Trophoblast cell (in vitro differentiated cells and primary cell): Measurements from ENCODE around the gene NR6A1.
A peak's percentile ranks its signal among the peaks of the same experiment; 100 is the strongest.

Experiments used
- DNase-seq, 2 donors: peaks; one replicate each; pipeline ENCODE4 v3.0.0-alpha.2; 2016
- H2AFZ ChIP-seq: 2 replicates; pipeline ENCODE4 v1.6.1; 2013; ENCODE audit warnings: low read length, moderate library complexity, mild to moderate bottlenecking; ENCODE audit not compliant: insufficient read depth, poor library complexity
- H2AK5ac ChIP-seq: 2 replicates; pipeline ENCODE4 v1.6.1; 2013; ENCODE audit warnings: mild to moderate bottlenecking, low read length
- H2BK120ac ChIP-seq: 2 replicates; pipeline ENCODE4 v1.6.1; 2013; ENCODE audit warnings: low read length, mild to moderate bottlenecking, moderate library complexity; ENCODE audit not compliant: insufficient read depth, poor library complexity
- H2BK12ac ChIP-seq: 2 replicates; pipeline ENCODE4 v1.6.1; 2013; ENCODE audit warnings: mild to moderate bottlenecking, low read length, moderate library complexity
- H2BK5ac ChIP-seq: 2 replicates; pipeline ENCODE4 v1.6.1; 2013; ENCODE audit warnings: low read length, low read depth, moderate library complexity, mild to moderate bottlenecking; ENCODE audit not compliant: poor library complexity
- H3K14ac ChIP-seq: 2 replicates; pipeline ENCODE4 v1.6.1; 2013; ENCODE audit warnings: mild to moderate bottlenecking, low read length
- H3K18ac ChIP-seq: 2 replicates; pipeline ENCODE4 v1.6.1; 2013; ENCODE audit warnings: mild to moderate bottlenecking, low read length
- H3K23ac ChIP-seq: 2 replicates; pipeline ENCODE4 v1.6.1; 2013; ENCODE audit warnings: low read length
- H3K27ac ChIP-seq: 2 replicates; pipeline ENCODE4 v1.5.1; 2013; ENCODE audit warnings: low read depth, mild to moderate bottlenecking, inconsistent platforms, low read length, moderate library complexity
- H3K27me3 ChIP-seq: 2 replicates; pipeline ENCODE4 v1.6.1; 2013; ENCODE audit warnings: inconsistent platforms, mild to moderate bottlenecking, low read length, moderate library complexity; ENCODE audit not compliant: insufficient read depth
- H3K36me3 ChIP-seq, 2 experiments: 1 replicate in 1 of 2; 2 replicates in 1 of 2; pipeline ENCODE4 v1.6.1; 2013; ENCODE audit warnings: low read length in 2 of 2, mild to moderate bottlenecking in 2 of 2, moderate library complexity in 1 of 2; ENCODE audit not compliant: insufficient read depth in 2 of 2, control insufficient read depth in 1 of 2
- H3K4ac ChIP-seq: 2 replicates; pipeline ENCODE4 v1.6.1; 2013; ENCODE audit warnings: low read depth, mild to moderate bottlenecking, low read length, moderate library complexity
- H3K4me1 ChIP-seq, 2 experiments: 1 replicate in 1 of 2; 2 replicates in 1 of 2; pipeline ENCODE4 v1.6.1; 2013; ENCODE audit warnings: low read length in 2 of 2, mild to moderate bottlenecking in 2 of 2, moderate library complexity in 1 of 2; ENCODE audit not compliant: insufficient read depth in 2 of 2, control insufficient read depth in 1 of 2
- H3K4me2 ChIP-seq: 2 replicates; pipeline ENCODE4 v1.6.1; 2013; ENCODE audit warnings: inconsistent platforms, mild to moderate bottlenecking, low read length, moderate library complexity
- H3K4me3 ChIP-seq: 2 replicates; pipeline ENCODE4 v1.5.1; 2013; ENCODE audit warnings: mild to moderate bottlenecking, low read depth, low read length, inconsistent platforms
- H3K79me1 ChIP-seq: one replicate; pipeline ENCODE4 v1.6.1; 2013; ENCODE audit warnings: low read length
- H3K79me2 ChIP-seq: 2 replicates; pipeline ENCODE4 v1.6.1; 2013; ENCODE audit warnings: low read length, mild to moderate bottlenecking; ENCODE audit not compliant: control insufficient read depth, insufficient read depth, poor library complexity
- H3K9ac ChIP-seq: 2 replicates; pipeline ENCODE4 v1.6.1; 2013; ENCODE audit warnings: mild to moderate bottlenecking, low read length
- H3K9me3 ChIP-seq: 2 replicates; pipeline ENCODE4 v1.6.1; 2013; ENCODE audit warnings: low read depth, mild to moderate bottlenecking, control low read depth, inconsistent platforms, low read length; ENCODE audit not compliant: insufficient read depth
- H4K12ac ChIP-seq: 2 replicates; pipeline ENCODE4 v1.6.1; 2013; ENCODE audit warnings: low read depth, mild to moderate bottlenecking, low read length, moderate library complexity
- H4K8ac ChIP-seq: 2 replicates; pipeline ENCODE4 v1.6.1; 2013; ENCODE audit warnings: low read depth, mild to moderate bottlenecking, low read length, moderate library complexity
- H4K91ac ChIP-seq: one replicate; pipeline ENCODE4 v1.6.1; 2013; ENCODE audit warnings: low read depth, mild to moderate bottlenecking, low read length, moderate library complexity
- WGBS: extraction: QIAGEN DNeasy Blood & Tissue Kit; methylation state at CpG from one replicate; pipeline ENCODE4 v1.1.7; 2013; ENCODE audit warnings: missing lambda C conversion rate; ENCODE audit not compliant: insufficient read length, insufficient coverage; ENCODE audit errors: extremely low coverage; 5-methylcytosine and 5-hydroxymethylcytosine counted together

NR6A1 gene

DNA sequence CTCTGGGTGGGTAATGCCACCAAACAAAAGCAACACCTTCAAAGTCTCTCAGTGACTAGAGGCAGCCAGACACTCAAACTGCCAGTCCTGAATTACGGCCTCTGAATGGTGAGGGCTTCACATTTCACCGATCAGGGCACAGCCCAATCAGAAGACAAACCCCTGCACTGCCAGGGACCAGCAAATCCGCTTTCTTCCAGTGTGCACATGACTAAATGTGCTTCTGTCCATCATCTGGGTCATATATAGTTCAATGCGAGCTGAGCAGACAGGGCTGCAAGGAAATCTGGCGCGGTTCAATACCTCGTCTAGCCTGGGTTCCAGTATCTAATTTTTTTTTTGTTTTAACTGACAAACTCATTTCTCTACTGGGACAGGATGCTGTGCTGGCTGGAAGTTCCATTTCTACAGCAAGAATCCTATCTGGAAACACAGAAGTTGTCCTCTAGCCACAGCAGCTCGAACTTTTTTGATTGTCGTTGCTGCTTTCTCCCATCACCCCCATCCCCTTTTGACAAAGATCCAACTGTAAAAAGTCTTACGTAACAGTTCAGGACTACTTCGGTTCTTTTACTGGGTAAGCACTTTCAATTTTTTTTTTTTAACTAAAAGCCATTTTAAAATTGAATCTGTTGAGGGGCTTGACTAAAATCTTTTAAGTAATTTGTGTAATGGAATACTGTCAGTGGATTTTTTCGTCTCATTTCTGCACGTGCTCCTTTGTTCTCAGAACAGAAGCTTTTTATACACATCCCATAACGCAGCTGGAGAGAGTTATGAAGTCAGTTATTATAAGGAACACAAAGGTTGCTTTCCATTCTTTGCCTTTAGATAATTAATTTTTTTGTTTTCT, 112.7 kb downstream of the NR6A1 start:
- H3K79me1 ChIP-seq, result peaks cover 12% of the 10 kb centered on the region
- H3K4ac ChIP-seq, result peak overlapping the region; percentile 67
- peak; percentile 84 to 93 for DNase-seq
- no peaks in the 10 kb centered on the region for H3K79me2 ChIP-seq
- H3K14ac ChIP-seq, result peak overlapping the region; percentile 82
- no peaks in the 10 kb centered on the region for H3K9me3 ChIP-seq
- H3K23ac ChIP-seq, result no peak overlapping the region
- H2AK5ac ChIP-seq, result peak overlapping the region; percentile 73
- H2BK120ac ChIP-seq, result peak overlapping the region; percentile 81
- peak overlapping the region; percentile 85 for H3K9ac ChIP-seq
- peak overlapping the region; percentile 94 for H4K91ac ChIP-seq
- H3K36me3 ChIP-seq, result no peaks in the 10 kb centered on the region
- H3K27me3 ChIP-seq, result no peaks in the 10 kb centered on the region
- H2BK12ac ChIP-seq, result no peak overlapping the region
- peak overlapping the region; percentile 96 for H2BK5ac ChIP-seq
- peak overlapping the region; percentile 34 for H3K4me2 ChIP-seq
- H3K27ac ChIP-seq, result peak overlapping the region; percentile 97
- peak overlapping the region; percentile 77 for H3K18ac ChIP-seq
- H3K4me1 ChIP-seq, result peaks cover 2 to 4% of the 10 kb centered on the region in 2 experiments
- H3K4me3 ChIP-seq, result peak overlapping the region; percentile 63
- no CpG with 5 or more reads among the region's 14 CpGs for WGBS
- no peak overlapping the region for H4K12ac ChIP-seq
- H2AFZ ChIP-seq, result no peak overlapping the region
- peak overlapping the region; percentile 80 for H4K8ac ChIP-seq

DNA sequence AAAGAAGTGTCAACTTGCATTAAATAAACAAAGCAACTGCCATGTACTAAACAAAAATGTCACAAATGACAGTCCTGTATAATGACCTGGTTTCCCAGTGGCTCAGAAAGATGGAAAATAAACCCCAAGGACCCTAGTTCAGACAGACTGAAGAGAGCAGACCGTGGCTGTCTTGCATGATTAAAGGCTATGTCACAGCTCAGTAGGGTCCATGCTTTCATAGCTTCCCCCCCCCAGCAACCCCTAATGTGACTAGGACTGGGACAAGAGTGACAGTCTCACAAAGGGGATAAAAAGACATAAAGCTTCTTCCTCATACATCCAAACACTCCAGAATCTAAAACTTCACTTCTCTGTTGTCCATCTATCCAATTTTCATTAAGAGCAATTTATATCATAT, 113.6 kb downstream of the NR6A1 start:
- Histone ChIP-seq H4K12ac (no peak overlapping the region), H3K4me2 (no peak overlapping the region), H2BK5ac (peak overlapping the region; percentile 83), H3K18ac (no peak overlapping the region), H3K79me2 (no peaks in the 10 kb centered on the region), H2BK12ac (peak overlapping the region; percentile 93), H4K91ac (peak overlapping the region; percentile 63), H3K36me3 (no peaks in the 10 kb centered on the region), H3K14ac (peak overlapping the region; percentile 70), H3K27me3 (no peaks in the 10 kb centered on the region), H3K79me1 (peaks cover 13% of the 10 kb centered on the region), H2BK120ac (peak overlapping the region; percentile 72), H3K4ac (peak overlapping the region; percentile 72), H2AK5ac (no peak overlapping the region), H3K23ac (no peak overlapping the region), H3K4me3 (no peak overlapping the region), H3K9me3 (no peaks in the 10 kb centered on the region), H2AFZ (no peak overlapping the region), H3K9ac (no peak overlapping the region), H3K27ac (peak overlapping the region; percentile 19), H3K4me1 (peaks cover 3% of the 10 kb centered on the region in 2 experiments), H4K8ac (no peak overlapping the region)
- no peak for DNase-seq
- no CpG with 5 or more reads among the region's 1 CpG for WGBS

DNA sequence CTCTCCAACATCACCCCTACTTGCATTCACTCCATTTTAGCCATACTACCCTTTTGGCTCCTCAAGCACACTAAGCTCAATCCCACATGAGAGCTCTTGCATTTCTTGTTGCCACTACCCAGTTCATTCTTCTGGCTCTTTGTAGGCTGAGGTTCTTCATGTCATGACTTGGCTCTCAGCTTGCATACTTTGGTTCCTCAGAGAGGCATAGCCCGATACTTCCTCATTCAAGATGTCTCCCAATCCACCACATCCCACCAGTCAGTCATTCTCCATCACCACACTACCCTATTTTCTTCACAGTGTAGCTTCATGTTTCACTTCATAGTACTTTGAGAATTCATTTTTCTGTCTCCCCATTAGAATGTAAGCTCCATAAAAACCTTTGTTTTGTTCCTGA, 116.7 kb downstream of the NR6A1 start:
- Histone ChIP-seq H2BK5ac (no peak overlapping the region), H2BK12ac (peak overlapping the region; percentile 93), H3K79me2 (no peaks in the 10 kb centered on the region), H3K9ac (no peak overlapping the region), H3K4me3 (no peak overlapping the region), H4K8ac (no peak overlapping the region), H3K4me2 (no peak overlapping the region), H2BK120ac (no peak overlapping the region), H4K12ac (no peak overlapping the region), H3K36me3 (no peaks in the 10 kb centered on the region), H3K18ac (no peak overlapping the region), H3K27ac (no peak overlapping the region), H3K4me1 (peaks cover 2 to 9% of the 10 kb centered on the region in 2 experiments), H3K79me1 (peaks cover 15% of the 10 kb centered on the region), H3K23ac (no peak overlapping the region), H2AK5ac (peak overlapping the region; percentile 13), H2AFZ (no peak overlapping the region), H4K91ac (no peak overlapping the region), H3K27me3 (no peaks in the 10 kb centered on the region), H3K14ac (no peak overlapping the region), H3K4ac (no peak overlapping the region), H3K9me3 (no peaks in the 10 kb centered on the region)
- no CpG with 5 or more reads among the region's 1 CpG for WGBS
- DNase-seq, result no peak

DNA sequence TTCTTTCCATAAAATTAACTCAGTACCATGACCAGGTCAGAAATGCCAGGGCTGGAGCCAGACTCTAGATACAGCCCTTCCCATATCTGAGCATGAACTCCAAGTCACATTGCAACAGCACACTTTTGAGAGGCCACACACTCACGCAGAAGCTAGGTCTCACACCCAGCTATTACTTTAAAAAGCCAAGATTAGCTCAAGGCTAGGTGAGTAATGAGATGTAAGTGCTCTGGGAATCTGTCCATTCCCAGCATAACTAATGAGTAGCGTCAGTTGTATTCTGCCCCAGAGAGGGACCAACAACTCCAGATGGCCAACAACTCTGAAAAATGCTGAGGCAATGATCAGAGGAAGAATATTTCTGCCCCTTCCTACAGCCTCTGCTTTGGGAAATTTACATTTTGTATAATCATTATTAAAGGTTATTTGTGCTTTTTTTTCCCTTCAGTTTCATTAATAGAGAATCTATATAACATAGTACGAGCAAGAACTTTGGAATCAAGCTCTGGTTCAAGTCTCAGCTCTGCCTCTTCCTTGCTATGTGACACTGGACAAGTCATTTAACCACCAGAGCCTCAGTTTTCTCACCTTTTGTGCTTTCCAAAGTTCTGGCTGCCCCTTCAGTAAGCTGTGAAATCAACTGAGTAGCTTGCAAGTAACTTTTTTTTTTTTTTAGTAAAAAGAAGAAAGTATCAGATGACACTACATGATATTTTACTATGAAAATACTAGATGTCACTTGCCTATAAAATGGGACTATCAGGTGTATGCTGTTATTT, 118.3 kb downstream of the NR6A1 start:
- no peak overlapping the region for H3K14ac ChIP-seq
- no peak overlapping the region for H4K12ac ChIP-seq
- H2BK5ac ChIP-seq, result peak overlapping the region; percentile 61
- H4K91ac ChIP-seq, result peak overlapping the region; percentile 81
- no peak overlapping the region for H2AK5ac ChIP-seq
- no peak overlapping the region for H3K4ac ChIP-seq
- no peak overlapping the region for H3K9ac ChIP-seq
- no CpG with 5 or more reads among the region's 3 CpGs for WGBS
- no peak overlapping the region for H3K4me3 ChIP-seq
- no peak overlapping the region for H3K18ac ChIP-seq
- H2AFZ ChIP-seq, result no peak overlapping the region
- DNase-seq, result peak; percentile 90 to 98
- H3K9me3 ChIP-seq, result no peaks in the 10 kb centered on the region
- H3K23ac ChIP-seq, result no peak overlapping the region
- peak overlapping the region; percentile 85 for H2BK120ac ChIP-seq
- H3K36me3 ChIP-seq, result no peaks in the 10 kb centered on the region
- peak overlapping the region; percentile 83 for H3K27ac ChIP-seq
- H3K79me1 ChIP-seq, result peaks cover 8% of the 10 kb centered on the region
- H4K8ac ChIP-seq, result no peak overlapping the region
- peaks cover 2 to 9% of the 10 kb centered on the region in 2 experiments for H3K4me1 ChIP-seq
- H3K4me2 ChIP-seq, result no peak overlapping the region
- H2BK12ac ChIP-seq, result peak overlapping the region; percentile 92
- no peaks in the 10 kb centered on the region for H3K79me2 ChIP-seq
- no peaks in the 10 kb centered on the region for H3K27me3 ChIP-seq
